GM21367 (cell line): ENCODE measurements around the gene EIF4E3.

Experiments
- ATAC-seq: cut with Tn5 transposase; IDR thresholded peaks from one replicate; pipeline ENCODE4 v1.9.1; 2021; ENCODE audit not compliant: unreplicated experiment

EIF4E3 gene

GRCh38 chr3:71650372-71650771 is 74.8 kb downstream of the EIF4E3 start:
- ATAC-seq, result no peak

DNA sequence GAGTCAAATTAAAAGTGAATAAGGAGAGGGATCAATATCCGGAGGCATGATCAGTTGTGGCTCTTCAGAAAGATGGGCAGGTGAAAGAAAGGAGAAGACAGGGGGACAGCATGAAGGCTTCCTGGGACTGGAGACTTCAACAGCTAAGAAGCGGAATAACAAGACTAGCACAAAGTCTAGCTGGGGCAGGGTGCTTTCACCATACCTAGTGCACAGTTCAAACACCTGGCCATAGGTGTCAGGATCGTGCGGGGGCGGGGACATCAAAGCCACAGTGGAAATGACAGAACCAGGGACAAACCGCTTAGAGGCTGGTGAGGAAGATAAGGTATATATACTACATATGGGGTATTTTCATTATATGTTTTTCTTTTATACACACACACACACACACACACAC is 75.4 kb downstream of the EIF4E3 start:
- ATAC-seq, result no peak

- ATAC-seq, result no peak
These were observed 77.5 kb downstream of the EIF4E3 start for GRCh38 chr3:71647751-71648150.

DNA sequence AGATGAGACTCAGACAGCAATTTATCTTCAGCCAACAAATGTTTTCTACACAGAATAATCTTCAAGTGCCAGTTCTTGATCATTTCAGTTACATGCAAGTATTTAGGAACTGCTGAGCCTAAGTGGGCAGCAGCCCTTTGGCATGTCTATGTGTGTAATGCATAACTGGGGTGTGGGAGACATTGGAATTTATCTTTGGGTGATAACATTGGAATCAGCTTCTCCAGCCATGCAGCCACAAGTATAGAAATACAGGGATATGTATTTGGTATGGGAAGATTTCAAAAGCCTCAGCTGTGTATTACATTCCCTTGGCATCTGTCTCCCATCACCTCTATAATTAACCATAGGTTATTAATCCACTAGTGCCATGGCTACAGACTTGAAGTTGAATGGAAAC is 78.2 kb downstream of the EIF4E3 start:
- no peak for ATAC-seq

GRCh38 chr3:71645140-71645539 is 80.1 kb downstream of the EIF4E3 start:
- no peak for ATAC-seq

GRCh38 chr3:71641674-71642073 is 83.5 kb downstream of the EIF4E3 start:
- no peak for ATAC-seq

- ATAC-seq, result no peak
These were observed 84.7 kb downstream of the EIF4E3 start for GRCh38 chr3:71640331-71640983.

- ATAC-seq, result no peak
These were observed 88.7 kb downstream of the EIF4E3 start for GRCh38 chr3:71636482-71636881.

DNA sequence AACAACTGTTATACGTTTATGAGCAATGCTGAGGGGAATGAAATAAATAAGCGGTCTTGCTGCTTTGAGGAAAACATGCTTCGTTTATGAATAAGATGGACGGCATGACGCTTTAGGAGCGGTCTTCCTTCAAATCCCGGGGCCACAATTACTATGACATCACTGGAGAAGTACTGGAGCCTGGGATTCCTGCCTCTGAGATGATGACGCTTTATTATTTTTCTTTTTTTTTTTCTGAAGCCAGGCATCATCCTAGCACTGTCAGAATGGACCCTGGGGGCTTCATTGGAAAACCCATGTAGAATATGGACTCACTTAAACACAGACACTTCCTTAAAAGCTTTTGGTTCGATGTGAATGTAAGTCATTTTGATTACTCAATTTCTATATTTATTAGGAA is 89.2 kb downstream of the EIF4E3 start:
- no peak for ATAC-seq

GRCh38 chr3:71634671-71635070 is 90.5 kb downstream of the EIF4E3 start:
- no peak for ATAC-seq

DNA sequence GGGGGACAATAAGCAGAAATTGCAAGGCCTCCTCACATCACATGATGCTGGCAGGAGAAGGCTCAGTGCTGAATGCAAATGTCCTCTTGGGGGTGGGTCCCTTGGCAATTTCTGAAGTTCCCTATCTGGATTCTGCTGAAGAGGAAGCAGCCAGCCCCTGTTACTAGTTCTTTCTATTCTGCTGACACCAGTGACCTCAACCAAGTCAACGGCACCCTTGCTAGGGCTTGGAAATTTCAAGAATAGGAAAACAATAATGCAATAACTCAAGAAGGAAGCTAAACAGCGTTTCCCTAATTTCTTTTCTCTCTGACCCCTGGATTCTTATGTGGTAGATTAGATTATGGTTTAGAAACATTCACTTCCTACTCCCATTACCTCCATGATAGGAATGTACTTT is 95.5 kb downstream of the EIF4E3 start:
- ATAC-seq, result no peak

- no peak for ATAC-seq
These were observed 95.9 kb downstream of the EIF4E3 start for GRCh38 chr3:71629289-71629688.

DNA sequence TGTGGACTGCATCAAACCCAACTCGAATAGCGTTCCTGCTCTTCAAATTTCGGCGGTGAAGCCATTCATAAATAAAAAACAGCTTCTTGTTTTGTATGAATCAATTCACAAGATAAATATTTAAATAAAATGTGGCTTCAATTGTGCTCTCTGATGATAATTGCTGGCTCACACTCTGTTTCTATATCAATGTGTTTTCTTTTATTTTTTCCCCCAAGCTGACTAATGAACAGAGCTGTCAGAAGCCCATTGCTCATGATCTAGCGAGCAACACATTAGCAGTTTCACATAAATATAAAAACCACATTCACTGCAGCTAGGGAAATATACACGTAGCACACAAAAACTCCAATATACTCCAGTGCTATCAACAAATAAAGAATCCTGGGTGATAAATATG is 96.7 kb downstream of the EIF4E3 start:
- ATAC-seq, result no peak

DNA sequence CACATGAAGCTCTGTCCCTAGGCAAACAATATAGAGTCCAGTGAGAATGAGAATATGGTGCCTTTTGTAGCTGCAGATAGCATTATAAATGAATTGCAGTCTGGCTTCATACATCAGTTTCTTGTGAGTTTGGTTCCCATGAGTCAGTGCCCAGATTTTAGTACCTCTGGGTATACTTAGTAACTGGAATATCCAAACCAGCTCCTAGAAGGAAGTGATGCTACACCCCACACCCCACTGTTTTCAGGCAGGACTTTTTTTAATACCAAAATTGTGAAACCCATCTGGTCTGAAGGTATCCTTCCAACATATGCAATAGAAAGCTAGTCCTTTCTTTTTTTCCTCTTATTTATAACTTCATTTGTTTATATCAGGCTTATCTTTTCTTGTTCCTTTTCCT is 99.5 kb downstream of the EIF4E3 start:
- ATAC-seq, result no peak
